22Rv1 (cell line): ENCODE results near the gene PPP2R5E.

Experiments
- CTCF ChIP-seq: fragments of 450-650 bp; IDR thresholded peaks from 2 replicates; pipeline ENCODE4 v1.5.1; 2017; ENCODE audit warnings: mild to moderate bottlenecking
- ZFX ChIP-seq: fragments of 450-650 bp; IDR thresholded peaks from 2 replicates; pipeline ENCODE4 v1.6.1; 2017; ENCODE audit warnings: antibody characterized with exemption, borderline replicate concordance

DNA sequence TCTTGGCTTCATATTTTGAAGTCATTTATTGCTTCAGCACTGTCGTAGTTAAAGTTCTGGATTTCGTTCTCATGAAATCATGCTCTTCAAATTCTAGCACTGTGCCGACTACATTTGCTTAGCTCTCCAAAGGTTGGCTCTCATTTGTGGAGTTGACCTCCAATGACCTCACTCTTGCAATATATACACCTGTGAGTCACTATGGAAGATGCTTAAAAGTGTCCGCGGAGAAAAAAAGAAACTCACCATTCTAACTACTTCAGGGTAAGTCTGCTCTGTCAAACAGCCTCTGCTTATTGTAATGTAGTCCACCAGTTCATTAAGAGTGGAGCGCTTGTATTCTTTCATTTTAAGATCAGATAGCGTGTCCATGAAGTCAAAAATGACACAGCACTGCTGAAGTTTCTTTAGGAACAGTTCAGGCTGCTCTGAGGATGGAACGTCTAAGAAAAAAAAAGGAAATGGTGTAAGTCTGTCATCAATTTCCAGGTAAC is 89.7 kb downstream of the PPP2R5E start:
- no peak for TF ChIP-seq CTCF
- TF ChIP-seq ZFX = no peak
